Measurements from ENCODE around the gene SPOCK1. TPM values are rescaled to one million over a fixed set of nuclear protein-coding genes. Genes with fewer than 3 reads are reported as not detected.
"Not testable (repeated sequence)": the region's sequence is repeated elsewhere in the genome, so short reads cannot be mapped to it uniquely, and the experiment has no call there.

Gene SPOCK1
- total and polyA plus RNA-seq, 5 experiments from 2014 or later: not detected

- Mint-ChIP-seq H3K27ac (no peak overlapping the region), H3K36me3 (no peaks in the 10 kb centered on the region), H3K9me3 (no peaks in the 10 kb centered on the region), H3K4me3 (no peak overlapping the region), H3K4me1 (peaks cover 0 to 1% (median 0%) of the 10 kb centered on the region in 4 donors), H3K27me3 (peaks cover 13 to 16% (median 14%) of the 10 kb centered on the region in 5 donors)
- ATAC-seq: no peak
- no peak for DNase-seq
- POLR2A ChIA-PET: no interaction called here
Observed at GRCh38 chr5:137503456-137503855, 4.3 kb upstream of the SPOCK1 start.

GRCh38 chr5:137502632-137503031 is 3.5 kb upstream of the SPOCK1 start:
- Mint-ChIP-seq H3K4me3 (no peak overlapping the region), H3K36me3 (no peaks in the 10 kb centered on the region), H3K9me3 (no peaks in the 10 kb centered on the region), H3K27ac (no peak overlapping the region), H3K27me3 (peaks cover 12 to 19% (median 17%) of the 10 kb centered on the region in 5 donors), H3K4me1 (peaks cover 0 to 4% (median 1%) of the 10 kb centered on the region in 4 donors)
- no peak for ATAC-seq
- POLR2A ChIA-PET: no interaction called here
- DNase-seq: no peak

GRCh38 chr5:137501846-137502406 is 2.8 kb upstream of the SPOCK1 start:
- Mint-ChIP-seq H3K27me3 (peaks cover 11 to 20% (median 19%) of the 10 kb centered on the region in 5 donors), H3K27ac (no peak overlapping the region), H3K36me3 (no peaks in the 10 kb centered on the region)

GRCh38 chr5:137501226-137501625 is 2.1 kb upstream of the SPOCK1 start:
- DNase-seq: no peak
- H3K27ac Mint-ChIP-seq: no peak overlapping the region
- peaks cover 17 to 24% (median 22%) of the 10 kb centered on the region in 5 donors for H3K27me3 Mint-ChIP-seq
- no peaks in the 10 kb centered on the region for H3K36me3 Mint-ChIP-seq
- POLR2A ChIA-PET: no interaction called here
- ATAC-seq: no peak
- no peak overlapping the region for H3K4me3 Mint-ChIP-seq
- peaks cover 0 to 4% (median 1%) of the 10 kb centered on the region in 4 donors for H3K4me1 Mint-ChIP-seq
- H3K9me3 Mint-ChIP-seq: peaks cover 0 to 2% (median 0%) of the 10 kb centered on the region in 9 donors

More at GRCh38 chr5:137501846-137502406, 2.8 kb upstream of the SPOCK1 start:
- POLR2A ChIA-PET: no interaction called here
- Mint-ChIP-seq H3K4me1 (peaks cover 0 to 4% (median 1%) of the 10 kb centered on the region in 4 donors), H3K4me3 (no peak overlapping the region), H3K9me3 (no peaks in the 10 kb centered on the region)
- ATAC-seq (no peak), DNase-seq (no peak)

GRCh38 chr5:137500615-137501225 is 1.6 kb upstream of the SPOCK1 start:
- Mint-ChIP-seq H3K36me3 (no peaks in the 10 kb centered on the region), H3K4me3 (no peak overlapping the region), H3K27me3 (peaks cover 17 to 23% (median 22%) of the 10 kb centered on the region in 5 donors), H3K27ac (peak overlapping the region in 1 of 10 donors; percentile 10), H3K9me3 (peaks cover 0 to 2% (median 0%) of the 10 kb centered on the region in 9 donors), H3K4me1 (peaks cover 0 to 4% (median 1%) of the 10 kb centered on the region in 4 donors)
- ATAC-seq (no peak), DNase-seq (no peak)
- POLR2A ChIA-PET: no interaction called here

- H3K4me1 Mint-ChIP-seq, H3K27ac Mint-ChIP-seq, H3K36me3 Mint-ChIP-seq, POLR2A ChIA-PET, DNase-seq, H3K4me3 Mint-ChIP-seq, ATAC-seq, H3K9me3 Mint-ChIP-seq: not testable (repeated sequence)
- H3K27me3 Mint-ChIP-seq: peaks cover 12 to 22% (median 20%) of the 10 kb centered on the region in 5 donors
Observed at GRCh38 chr5:137499506-137499847, 351 bp upstream of the SPOCK1 start.

- no peak for DNase-seq
- Mint-ChIP-seq H3K9me3 (peaks cover 0 to 2% (median 0%) of the 10 kb centered on the region in 9 donors), H3K27me3 (peaks cover 12 to 22% (median 20%) of the 10 kb centered on the region in 5 donors), H3K27ac (no peak overlapping the region), H3K4me3 (no peak overlapping the region), H3K4me1 (peaks cover 0 to 4% (median 1%) of the 10 kb centered on the region in 4 donors), H3K36me3 (no peaks in the 10 kb centered on the region)
- POLR2A ChIA-PET: no interaction called here
- ATAC-seq: no peak
Observed at GRCh38 chr5:137498301-137498735, 808 bp downstream of the SPOCK1 start.

GRCh38 chr5:137497396-137498290 is 1.5 kb downstream of the SPOCK1 start:
- H3K4me3 Mint-ChIP-seq: peak overlapping the region in 3 of 10 donors; percentile 0 to 26 (median 10)
- H3K4me1 Mint-ChIP-seq: peaks cover 0 to 4% (median 1%) of the 10 kb centered on the region in 4 donors
- POLR2A ChIA-PET: no interaction called here
- peaks cover 0 to 2% (median 0%) of the 10 kb centered on the region in 9 donors for H3K9me3 Mint-ChIP-seq
- peaks cover 12 to 22% (median 20%) of the 10 kb centered on the region in 5 donors for H3K27me3 Mint-ChIP-seq
- no peaks in the 10 kb centered on the region for H3K36me3 Mint-ChIP-seq
- no peak for ATAC-seq
- H3K27ac Mint-ChIP-seq: no peak overlapping the region
- DNase-seq: no peak

- peaks cover 15 to 22% (median 20%) of the 10 kb centered on the region in 5 donors for H3K27me3 Mint-ChIP-seq
Observed at GRCh38 chr5:137496919-137497318, 2.2 kb downstream of the SPOCK1 start.

GRCh38 chr5:137492331-137492730 is 6.8 kb downstream of the SPOCK1 start:
- H3K27me3 Mint-ChIP-seq: peaks cover 9 to 15% (median 13%) of the 10 kb centered on the region in 5 donors
- POLR2A ChIA-PET: interaction anchor here (0.5 kb wide), 1 partner anchor 12 kb away, joined by 3 read pairs; no protein-coding TSS in a partner anchor
- no peaks in the 10 kb centered on the region for H3K4me1 Mint-ChIP-seq
- H3K9me3 Mint-ChIP-seq: peaks cover 0 to 2% (median 0%) of the 10 kb centered on the region in 9 donors
- H3K36me3 Mint-ChIP-seq: no peaks in the 10 kb centered on the region
- no peak overlapping the region for H3K4me3 Mint-ChIP-seq
- ATAC-seq: no peak
- H3K27ac Mint-ChIP-seq: no peak overlapping the region
- DNase-seq: no peak

More at GRCh38 chr5:137496919-137497318, 2.2 kb downstream of the SPOCK1 start:
- no peaks in the 10 kb centered on the region for H3K36me3 Mint-ChIP-seq
- DNase-seq (no peak), ATAC-seq (no peak)
- H3K4me3 Mint-ChIP-seq: no peak overlapping the region
- peaks cover 0 to 2% (median 0%) of the 10 kb centered on the region in 9 donors for H3K9me3 Mint-ChIP-seq
- H3K27ac Mint-ChIP-seq: no peak overlapping the region
- H3K4me1 Mint-ChIP-seq: peaks cover 0 to 4% (median 1%) of the 10 kb centered on the region in 4 donors
- POLR2A ChIA-PET: no interaction called here

- DNase-seq: no peak
- Mint-ChIP-seq H3K9me3 (no peaks in the 10 kb centered on the region), H3K27me3 (peaks cover 2 to 10% (median 3%) of the 10 kb centered on the region in 5 donors), H3K36me3 (no peaks in the 10 kb centered on the region), H3K27ac (no peak overlapping the region), H3K4me3 (no peak overlapping the region), H3K4me1 (no peaks in the 10 kb centered on the region)
- POLR2A ChIA-PET: no interaction called here
- no peak for ATAC-seq
Observed at GRCh38 chr5:137491121-137491520, 8.0 kb downstream of the SPOCK1 start.

- Mint-ChIP-seq H3K36me3 (no peaks in the 10 kb centered on the region), H3K9me3 (no peaks in the 10 kb centered on the region), H3K27ac (no peak overlapping the region), H3K4me3 (no peak overlapping the region), H3K27me3 (peaks cover 0 to 10% (median 3%) of the 10 kb centered on the region in 5 donors), H3K4me1 (no peaks in the 10 kb centered on the region)
- POLR2A ChIA-PET: no interaction called here
- ATAC-seq (no peak), DNase-seq (no peak)
Observed at GRCh38 chr5:137490591-137490990, 8.5 kb downstream of the SPOCK1 start.

GRCh38 chr5:137488974-137489373 is 10.2 kb downstream of the SPOCK1 start:
- no peaks in the 10 kb centered on the region for H3K9me3 Mint-ChIP-seq
- H3K27ac Mint-ChIP-seq: no peak overlapping the region
- POLR2A ChIA-PET: no interaction called here
- H3K4me1 Mint-ChIP-seq: no peaks in the 10 kb centered on the region
- DNase-seq (no peak), ATAC-seq (no peak)
- H3K4me3 Mint-ChIP-seq: no peak overlapping the region
- no peaks in the 10 kb centered on the region for H3K36me3 Mint-ChIP-seq
- peaks cover 0 to 10% (median 1%) of the 10 kb centered on the region in 5 donors for H3K27me3 Mint-ChIP-seq
